HG03342 (cell line): ENCODE measurements around the gene RTTN.
"Not testable (repeated sequence)": the region's sequence is repeated elsewhere in the genome, so short reads cannot be mapped to it uniquely, and the experiment has no call there.

Experiments used
- ATAC-seq: cut with Tn5 transposase; IDR thresholded peaks from one replicate; pipeline ENCODE4 v1.9.1; 2021; ENCODE audit warnings: mild to moderate bottlenecking, moderate library complexity; ENCODE audit not compliant: unreplicated experiment

RTTN gene, protein sequence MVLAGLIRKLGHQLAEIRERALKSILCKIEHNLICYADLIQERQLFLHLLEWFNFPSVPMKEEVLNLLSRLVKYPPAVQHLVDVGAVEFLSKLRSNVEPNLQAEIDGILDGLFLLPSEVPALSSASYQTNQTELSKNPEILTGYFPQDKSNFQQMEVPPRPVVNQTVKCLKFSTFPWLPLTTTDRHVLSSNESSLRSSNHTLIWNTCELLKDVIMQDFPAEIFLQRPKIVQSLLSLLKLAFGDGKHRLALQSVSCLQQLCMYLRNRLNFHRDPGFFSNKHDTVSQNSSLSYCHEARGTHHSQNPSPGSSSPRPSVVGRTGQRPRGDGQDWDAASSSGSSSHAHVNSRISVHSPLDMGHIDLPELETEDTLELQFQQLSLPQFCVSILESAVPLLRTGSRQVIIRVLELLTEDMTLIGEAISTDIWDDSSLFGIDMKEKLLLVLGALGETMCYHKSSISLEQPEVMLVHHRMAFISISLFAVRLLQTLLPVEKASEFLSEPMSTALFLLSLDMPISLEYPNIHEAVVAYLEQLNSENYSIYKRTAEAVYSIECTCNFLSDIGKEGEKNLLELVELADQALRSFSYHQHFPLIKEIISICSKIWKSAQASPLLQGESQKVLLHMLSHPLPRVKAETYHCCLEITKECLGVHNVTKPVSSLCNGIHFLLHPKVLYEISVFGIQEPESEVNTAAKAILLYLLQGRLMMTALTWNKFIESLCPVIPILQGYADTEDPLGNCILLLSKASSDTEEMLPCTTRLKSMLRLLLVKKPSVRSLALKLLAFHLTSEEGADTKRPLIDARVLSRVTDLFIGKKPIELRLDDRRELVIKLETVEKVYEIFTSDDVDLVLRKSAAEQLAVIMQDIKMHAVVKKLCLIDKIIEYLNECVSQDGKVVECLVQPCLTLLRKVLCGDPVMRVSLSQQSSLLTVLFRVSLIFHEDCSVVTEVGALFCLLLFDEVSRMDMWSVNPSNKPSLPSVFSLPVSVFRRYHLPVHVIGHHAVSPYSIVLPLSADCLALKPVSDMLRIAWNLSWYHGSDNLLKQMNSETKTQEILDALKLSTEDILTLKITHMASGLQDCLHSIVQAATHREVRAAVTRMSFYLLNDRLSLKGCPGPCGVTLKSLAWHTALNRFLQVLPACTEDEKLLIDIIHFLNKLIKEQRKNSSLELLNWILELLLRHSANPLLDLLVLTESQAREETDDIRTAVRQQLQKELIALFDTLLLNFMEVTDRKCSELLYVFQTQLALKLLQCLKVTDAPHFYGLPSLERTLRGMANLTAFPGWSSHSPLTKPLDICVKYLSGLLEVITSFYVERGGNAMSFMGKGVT (N-terminal part only)

DNA sequence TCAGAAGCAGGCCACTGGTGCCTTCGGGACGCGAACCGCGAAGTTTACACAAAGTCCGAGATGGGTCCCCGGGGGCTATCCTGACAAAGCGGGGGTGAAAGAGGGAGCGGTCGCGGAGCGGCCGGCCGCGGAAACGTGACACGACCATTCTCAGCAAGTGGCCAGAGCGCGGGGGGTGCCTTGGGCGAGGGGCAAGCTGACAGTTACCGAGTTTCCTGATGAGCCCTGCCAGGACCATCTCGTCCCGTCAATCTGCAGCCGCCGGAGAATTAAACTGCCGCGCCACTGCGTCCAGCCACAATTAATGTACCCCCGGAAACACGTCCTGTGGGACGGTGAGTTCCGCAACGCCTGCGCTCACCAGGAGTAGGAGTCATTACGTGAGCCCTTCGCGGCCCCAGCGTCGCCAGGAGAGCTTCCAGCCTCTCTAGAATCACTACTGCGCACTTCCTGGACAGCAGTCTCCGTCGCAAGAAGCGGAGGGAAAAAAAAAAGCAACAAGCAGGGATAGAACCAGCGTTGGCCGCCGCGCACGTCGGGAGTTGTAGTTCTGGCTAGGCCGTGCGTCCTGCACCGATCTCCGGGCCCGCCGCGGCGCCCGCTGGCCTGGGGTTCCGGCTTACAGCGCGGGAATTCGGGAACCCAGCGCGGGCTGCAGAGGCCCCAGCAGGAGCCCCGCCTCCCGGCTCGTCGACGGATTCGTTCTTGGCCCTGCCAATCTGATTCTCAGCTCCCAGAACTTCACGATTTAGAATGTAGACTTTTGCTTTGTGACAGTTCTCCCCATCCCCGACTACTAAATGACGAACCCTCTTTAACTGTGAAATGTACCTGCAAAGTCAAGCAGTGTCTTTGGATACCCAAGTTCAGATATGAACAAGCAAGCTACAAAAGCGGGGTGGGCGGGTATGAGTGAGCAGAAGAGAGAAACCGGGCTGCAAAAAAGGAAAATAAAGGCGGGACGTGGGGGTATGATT lies at the start of gene RTTN:
Gene RTTN (minus strand): TSS at position 267 of the 977 bp plus-strand sequence. CDS start 29 bp downstream, at position 238.
- ATAC-seq: peak; percentile 95

DNA sequence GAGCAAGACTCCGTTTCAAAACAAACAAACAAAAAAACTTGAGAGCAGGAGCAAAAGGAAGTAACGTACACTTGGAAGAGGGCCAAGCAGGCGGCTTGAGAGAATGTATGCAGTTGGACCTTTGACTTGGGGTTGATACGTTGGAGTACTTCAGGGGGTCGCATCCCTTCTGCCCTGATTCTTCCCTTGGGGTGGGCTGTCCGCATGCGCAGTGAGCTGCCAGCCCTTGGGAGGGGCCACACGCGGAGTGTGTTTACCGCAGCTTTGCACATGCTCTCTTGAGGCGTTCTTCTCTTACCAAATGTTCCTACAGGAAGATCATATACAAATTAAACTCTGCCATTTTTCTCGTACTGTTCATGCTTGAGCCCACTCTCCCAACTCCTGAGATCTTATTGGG lies 45.3 kb upstream of the RTTN start:
- ATAC-seq: no peak

DNA sequence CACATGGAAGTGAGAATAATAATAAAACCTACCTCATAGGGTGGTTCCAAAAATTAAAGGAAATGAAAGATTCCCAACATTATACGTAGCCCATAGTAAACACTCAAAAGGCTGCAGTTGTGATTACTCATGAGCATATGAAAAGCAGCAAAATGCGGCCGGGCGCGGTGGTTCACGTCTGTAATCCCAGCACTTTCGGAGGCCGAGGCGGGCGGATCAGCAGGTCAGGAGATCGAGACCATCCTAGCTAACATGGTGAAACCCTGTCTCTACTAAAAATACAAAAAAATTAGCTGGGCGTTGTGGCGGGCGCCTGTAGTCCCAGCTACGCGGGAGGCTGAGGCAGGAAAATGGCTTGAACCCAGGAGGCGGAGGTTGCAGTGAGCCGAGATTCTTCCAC lies 44.4 kb upstream of the RTTN start:
- ATAC-seq: not testable (repeated sequence)

DNA sequence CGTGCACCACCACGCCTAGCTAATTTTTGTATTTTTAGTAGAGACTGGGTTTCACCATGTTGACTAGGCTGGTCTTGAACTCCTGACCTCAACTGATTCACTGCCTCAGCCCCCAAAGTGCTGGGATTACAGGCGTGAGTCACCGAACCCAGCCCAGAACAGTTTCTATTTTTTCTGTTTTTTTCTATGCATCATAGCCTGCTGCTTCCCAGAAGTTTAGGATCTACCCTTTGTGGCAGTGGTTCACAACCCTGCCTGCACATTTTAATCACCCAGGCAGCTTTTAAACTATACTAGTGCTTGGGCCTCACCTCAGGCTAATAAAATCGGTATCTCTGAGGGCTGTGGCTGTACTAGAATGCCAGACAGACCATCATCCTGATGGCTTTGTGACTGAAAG lies 43.6 kb upstream of the RTTN start:
- ATAC-seq: no peak

DNA sequence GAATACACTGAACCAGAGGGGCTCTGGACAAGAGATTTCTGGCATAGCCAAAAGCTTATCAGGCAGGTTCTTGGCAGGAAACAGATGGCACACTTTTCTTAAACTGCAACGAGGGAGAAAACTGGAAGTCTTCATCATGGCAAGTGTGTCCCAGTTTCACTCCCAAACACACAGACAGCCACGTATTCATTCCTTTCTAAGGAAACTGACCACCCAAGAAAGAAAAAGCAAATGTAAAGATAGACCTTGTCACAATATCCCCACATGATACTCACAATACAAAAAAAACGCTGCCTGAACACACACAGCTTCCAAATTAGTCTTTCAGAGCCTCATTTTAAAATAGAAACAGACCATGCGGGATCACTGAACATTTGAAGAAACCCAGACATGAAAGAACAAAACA lies 40.6 kb upstream of the RTTN start:
- ATAC-seq: no peak

DNA sequence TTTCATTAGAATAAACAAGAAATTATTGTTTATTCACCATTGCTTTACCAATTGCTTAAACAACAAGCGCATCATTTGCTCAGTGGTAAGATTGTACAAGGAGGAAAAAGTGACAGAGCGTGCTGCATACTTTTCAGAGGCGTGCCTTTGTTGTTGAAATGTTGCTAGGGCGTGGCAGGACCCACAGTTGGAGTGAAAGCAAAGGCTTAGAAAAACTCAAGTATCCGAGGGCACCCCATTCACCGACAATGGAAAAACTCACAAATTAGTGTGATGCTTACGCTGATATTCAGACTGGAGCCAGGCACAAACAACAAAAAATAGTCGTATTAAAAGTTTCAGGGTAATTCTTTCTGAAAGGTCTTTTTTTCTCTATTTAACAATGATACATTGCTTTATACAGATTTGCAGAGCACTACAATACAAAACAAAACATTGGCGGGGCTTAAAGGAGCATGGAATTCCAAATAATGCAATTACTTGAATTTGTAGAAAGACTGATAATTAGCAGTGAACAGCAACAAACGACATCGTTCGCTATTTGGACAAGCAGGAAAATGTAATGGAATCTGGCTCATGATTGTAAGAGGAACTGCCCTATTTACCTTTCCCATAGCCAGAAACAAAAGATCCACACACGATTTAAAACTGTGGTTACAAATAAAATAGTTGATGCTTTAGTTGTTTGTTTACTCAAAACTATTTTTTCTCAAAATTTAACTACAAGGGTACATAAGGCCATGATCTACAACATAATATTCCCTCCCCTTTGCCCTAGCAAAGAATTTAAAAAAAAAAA lies 37.8 kb upstream of the RTTN start:
- no peak for ATAC-seq

DNA sequence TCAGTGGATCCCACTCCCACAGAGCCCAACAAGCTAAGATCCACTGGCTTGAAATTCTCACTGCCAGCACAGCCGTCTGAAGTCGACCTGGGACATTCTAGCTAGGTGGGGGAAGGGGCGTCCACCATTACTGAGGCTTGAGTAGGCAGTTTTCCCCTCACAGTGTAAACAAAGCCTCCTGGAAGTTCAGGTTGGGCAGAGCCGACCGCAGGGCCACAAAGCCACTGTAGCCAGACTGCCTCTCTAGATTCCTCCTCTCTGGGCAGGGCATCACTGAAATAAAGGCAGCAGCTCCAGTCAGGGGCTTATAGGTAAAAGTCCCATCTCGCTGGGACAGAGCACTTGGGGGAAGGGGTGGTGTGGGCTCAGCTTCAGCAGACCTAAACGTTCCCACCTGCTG lies 31.4 kb upstream of the RTTN start:
- not testable (repeated sequence) for ATAC-seq

DNA sequence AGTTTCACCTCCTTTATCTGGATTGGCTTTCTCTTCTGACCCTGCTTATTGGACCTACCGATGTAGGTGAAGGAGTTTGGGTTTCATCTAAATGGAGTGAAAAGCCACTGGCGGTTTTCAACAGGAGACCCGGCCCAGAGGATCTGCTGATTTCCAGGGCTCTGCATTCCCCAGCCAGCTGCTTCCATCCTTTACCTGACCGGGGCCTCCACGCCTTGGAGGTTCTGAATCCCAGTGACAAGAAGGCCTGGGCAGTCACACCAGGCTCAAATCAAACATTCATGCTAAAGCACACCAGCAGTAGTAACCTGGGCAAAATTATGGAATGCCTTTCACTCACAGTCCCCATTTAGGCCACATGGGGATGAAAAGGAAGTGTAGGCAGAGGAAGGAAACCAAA lies 30.0 kb upstream of the RTTN start:
- no peak for ATAC-seq

DNA sequence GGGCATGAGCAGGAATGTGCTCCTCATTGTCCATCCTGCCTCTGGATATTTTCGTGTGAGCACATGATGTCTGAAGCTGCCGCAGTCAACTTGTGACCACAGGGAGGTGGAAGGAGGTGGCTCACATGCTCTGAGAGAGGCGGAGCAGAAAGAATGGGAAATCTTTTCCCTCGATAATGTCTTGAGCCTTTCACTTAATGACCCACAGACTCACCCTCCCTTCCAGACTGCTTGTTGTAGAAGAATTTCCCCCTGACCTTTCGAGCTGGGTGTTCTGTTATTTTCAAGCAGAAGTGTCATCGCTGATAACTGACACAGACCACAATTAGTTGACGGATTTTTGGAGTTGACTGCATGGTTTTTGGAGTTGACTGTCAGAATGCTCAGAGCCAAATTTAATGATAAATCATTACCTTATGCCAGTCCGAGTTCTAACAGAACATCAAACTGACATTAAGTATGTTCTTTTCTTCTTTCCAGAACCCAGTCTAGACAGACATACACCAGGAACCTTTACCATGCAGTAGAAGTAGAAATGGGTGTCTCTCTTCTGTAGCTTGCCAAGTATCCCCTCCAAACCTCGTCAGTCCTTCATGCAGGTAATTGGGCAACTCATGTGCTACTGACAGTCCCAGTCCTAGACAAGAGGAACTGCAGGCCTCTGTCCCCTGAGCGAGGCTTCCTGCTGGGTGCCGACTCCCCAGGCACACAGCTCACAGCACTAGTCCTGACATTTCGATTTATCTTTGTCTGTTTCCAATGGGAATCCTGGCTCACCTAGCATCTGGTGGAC lies 29.4 kb upstream of the RTTN start:
- ATAC-seq: no peak

DNA sequence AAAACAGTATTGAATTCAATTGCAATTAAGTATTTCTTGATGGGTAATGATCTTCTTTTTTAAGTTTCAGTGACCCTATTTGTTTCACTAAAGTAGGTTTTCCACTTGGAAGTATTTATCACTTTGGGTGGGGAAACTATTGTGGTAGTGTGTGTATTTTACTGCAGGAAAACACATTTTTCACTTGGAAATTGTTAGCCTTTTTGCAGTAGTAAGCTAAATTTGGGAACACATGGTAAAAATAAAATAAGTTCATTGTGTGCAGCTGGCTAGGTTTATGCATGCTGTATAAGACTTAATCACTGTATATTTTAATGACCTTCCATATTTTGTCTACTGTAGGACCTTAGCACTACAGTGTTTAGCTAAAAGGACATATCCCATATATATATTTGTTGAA lies 28.5 kb upstream of the RTTN start:
- ATAC-seq: no peak

DNA sequence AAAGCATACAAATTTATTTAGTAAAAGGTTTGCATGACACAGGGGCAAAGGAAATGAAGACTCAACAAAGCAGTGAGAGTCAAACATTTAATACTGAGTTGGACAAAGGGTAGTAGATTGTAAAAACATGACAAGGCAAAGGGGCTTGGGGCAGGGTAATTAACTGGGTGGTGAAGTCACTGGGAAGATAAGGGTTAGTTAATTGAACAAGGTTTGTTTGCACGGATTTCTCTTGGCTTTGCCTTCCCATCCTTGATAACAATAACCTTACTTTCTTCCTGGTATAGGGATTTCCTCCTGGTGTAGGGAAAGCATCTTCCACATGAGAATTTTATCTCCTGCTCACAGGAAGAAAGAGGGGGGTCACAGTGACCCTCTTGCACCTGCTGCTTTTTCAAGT lies 26.8 kb upstream of the RTTN start:
- no peak for ATAC-seq

DNA sequence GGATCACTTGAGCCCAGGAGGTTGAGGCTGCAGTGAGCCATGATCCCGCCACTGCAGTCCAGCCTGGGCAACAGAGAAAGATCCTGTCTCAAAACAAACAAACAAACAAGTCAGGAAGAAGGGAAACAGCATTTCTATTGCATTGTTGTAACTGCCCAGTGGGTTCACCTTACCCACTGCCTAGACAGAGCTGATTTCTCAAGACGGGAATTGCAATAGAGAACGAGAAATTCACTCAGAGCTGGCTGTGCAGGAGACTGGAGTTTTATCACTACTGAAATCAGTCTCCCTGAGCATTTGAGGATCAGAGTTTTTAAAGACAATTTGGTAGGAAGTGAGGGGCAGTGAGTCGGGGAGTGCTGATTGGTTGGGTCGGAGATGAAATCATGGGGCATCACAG lies 24.2 kb upstream of the RTTN start:
- no peak for ATAC-seq

DNA sequence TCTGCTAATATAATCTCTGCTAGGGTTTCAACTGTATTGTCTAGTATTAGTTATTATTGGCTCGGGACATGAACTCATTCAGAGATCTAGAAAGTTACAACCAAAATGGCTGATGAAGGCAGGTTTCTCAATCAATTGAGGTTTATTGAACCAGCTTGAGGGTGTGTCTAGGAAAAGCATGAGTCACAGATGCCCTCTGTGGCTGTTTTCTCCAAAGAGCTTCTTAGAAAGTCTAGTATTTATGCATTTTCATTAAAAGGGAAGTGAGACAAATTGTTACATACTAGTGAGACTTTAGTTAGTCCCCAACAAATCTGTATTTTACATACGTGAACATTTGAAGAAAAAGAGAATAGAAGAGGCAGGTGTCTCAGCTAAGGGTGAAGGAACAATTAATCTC lies 23.0 kb upstream of the RTTN start:
- ATAC-seq: no peak

DNA sequence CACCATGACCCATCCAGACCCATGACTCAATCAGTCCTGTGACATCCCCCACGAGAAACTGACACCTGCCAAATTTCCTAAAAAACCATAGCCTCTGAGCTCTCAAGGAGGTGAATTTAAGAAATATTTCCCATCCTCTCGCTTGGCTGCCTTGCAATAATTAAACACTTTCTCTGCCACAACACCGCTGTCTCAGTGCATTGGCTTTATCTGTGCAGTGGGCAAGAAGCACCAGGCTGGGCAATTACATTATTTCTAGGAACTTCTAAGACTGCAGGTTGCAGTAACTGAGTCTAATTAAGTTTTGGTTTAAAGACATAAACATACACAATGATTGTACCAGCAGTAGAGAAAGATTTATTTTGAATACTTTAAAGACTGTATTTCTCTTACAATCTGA lies 22.0 kb upstream of the RTTN start:
- no peak for ATAC-seq

DNA sequence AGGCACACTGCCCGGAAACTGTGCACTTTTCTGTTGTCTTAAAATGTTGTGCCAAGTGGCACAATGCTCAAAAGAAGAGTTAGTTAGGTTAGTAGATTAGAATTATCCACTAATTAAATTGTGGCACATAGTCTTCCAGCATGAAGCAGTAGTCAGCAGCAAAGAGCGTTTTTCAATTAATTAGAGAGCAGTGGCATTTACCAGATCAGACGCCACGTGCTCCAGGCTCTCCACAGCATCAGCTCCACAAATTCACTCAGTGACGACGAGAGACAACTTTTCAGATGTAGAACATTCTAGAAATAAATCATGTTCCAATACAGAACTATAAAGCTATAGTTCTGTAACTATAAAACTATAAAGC lies 16.4 kb upstream of the RTTN start:
- ATAC-seq: no peak

DNA sequence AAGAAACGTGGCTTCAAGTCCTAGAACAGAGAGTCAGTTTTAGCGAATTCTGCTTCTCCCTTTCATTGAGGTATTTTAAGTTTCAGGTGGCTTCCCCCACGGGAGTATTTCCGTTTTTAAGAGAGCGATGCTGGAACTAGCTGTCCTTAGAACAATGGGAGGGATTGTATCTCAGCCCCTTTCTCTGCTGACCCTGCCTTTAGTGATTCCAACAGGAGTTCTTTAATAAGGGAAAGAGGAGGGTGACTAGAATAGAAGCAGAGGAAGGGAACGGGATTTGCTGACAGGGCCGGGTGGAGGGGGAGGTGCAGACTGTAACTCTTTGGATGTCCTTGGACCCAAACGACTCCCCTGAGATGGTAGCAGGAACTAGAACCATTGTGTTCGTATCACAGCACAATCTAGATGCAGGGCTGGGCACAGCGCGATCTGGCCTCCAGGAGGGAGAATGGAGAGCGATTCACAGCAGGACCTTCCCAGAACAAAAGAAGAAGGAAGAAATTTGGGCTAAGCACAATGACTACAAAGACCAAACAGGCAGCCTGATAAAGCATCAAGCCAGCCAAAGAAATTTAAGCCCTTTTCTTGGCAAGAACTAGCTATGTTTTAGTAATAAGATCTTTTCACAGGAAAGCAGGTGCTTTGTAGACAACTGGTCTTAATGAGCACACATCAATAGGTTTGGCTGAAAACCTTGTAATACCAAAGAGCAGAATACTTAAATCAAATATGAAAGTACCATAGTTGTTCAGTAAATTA lies 15.8 kb upstream of the RTTN start:
- ATAC-seq: no peak

DNA sequence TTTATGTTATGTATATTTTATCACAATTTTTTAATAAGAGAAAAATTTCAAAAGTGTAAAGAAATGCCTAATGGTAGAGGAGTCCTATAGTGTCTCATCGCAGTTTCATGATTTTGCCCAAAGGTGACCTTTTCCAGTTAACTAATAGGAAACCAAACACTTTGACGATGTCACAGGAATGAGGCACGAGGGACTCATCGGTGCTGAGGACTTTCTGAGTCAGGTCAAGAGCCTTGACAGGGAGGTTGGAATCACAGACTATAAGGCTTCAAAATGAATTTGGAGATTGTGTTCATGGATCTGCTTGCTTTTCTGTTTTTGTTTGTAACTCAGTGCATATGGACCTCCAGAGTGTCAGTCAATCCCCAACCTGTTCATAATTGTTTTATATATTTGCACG lies 15.1 kb upstream of the RTTN start:
- no peak for ATAC-seq

DNA sequence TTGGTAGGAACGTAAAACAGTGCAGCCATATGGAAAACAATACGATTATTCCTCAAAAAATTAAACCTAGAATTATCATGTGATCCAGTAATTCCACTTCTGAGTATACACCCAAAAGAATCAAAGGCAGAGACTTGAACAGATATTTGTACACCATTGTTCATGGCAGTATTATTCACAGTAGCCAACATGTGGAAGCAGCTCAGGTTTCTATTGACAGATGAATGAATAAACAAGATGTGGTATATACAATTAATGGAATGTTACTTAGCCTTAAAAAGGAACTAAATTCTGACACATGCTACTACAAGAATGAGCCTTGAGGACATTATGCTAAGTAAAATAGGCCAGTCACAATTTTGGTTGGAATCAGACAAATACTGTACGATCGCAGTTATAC lies 14.2 kb upstream of the RTTN start:
- no peak for ATAC-seq
